G401.6 (cell line): ENCODE measurements around the gene HMCN2.

Source experiments
- FAIRE-seq: peaks from 2 replicates; lab custom pipeline; 2012; peaks lifted over from hg19 to GRCh38; lab: Jason Lieb, UNC

Gene HMCN2

GRCh38 chr9:130346431-130346830, 80.9 kb downstream of the HMCN2 start:
- no peak for FAIRE-seq

DNA sequence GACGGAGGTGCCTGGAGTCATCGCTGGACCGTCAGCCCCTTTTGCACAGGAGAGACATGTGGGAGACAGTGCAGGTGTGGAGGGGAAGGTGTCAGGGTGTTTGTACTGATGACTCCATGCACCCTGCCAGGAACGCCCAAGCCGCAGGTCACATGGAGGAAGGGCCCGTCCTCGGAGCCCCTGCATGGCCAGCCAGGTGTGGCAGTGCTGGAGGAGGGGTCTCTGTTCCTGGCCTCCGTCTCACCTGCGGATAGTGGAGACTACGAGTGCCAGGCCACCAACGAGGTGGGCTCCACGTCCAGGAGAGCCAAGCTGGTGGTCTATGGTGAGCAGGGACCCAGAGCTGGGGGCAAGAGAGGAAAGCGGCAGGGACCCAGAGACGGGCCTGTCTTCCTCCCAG, 81.5 kb downstream of the HMCN2 start:
- FAIRE-seq = no peak

- FAIRE-seq = no peak
These were observed 82.4 kb downstream of the HMCN2 start for GRCh38 chr9:130347931-130348330.

GRCh38 chr9:130348341-130348740, 82.8 kb downstream of the HMCN2 start:
- FAIRE-seq = no peak

- no peak for FAIRE-seq
These were observed 83.3 kb downstream of the HMCN2 start for GRCh38 chr9:130348881-130349280.

GRCh38 chr9:130349398-130349797, 83.8 kb downstream of the HMCN2 start:
- FAIRE-seq = no peak

DNA sequence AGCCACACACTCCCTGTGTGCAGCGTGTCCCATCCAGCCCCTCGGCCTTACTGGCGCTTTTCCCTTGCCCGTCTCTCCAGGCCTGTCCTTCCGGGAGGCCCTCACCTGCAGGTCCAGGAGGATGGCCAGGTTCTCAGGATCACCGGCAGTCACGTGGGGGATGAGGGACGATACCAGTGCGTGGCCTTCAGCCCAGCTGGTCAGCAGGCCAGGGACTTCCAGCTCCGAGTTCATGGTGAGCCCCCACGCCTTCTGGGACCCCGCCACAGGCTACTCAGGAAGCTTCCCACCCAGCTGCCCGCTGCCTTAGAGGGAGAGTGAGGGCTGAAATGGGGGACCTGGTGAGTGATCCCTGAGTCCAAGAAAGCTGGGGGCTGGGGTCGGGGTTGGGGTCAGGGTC, 85.8 kb downstream of the HMCN2 start:
- no peak for FAIRE-seq

DNA sequence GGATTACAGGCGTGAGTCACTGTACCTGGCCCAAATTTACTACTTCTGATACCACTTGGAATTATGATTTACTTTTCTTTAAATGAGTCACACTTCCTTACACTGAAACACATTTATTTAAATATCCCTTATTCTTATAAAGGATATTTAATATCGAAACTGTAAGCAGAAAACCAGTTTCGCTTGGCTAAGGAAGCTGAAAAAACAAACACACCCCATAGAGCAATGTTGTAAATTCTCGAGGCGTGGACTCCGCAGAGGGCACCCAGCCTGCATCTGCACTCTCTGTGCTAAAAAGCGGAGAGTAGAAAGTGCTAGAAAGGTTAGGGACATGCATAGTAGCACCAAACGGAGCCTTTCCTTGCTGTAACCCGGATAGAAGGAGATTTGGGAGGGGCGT, 86.5 kb downstream of the HMCN2 start:
- no peak for FAIRE-seq

DNA sequence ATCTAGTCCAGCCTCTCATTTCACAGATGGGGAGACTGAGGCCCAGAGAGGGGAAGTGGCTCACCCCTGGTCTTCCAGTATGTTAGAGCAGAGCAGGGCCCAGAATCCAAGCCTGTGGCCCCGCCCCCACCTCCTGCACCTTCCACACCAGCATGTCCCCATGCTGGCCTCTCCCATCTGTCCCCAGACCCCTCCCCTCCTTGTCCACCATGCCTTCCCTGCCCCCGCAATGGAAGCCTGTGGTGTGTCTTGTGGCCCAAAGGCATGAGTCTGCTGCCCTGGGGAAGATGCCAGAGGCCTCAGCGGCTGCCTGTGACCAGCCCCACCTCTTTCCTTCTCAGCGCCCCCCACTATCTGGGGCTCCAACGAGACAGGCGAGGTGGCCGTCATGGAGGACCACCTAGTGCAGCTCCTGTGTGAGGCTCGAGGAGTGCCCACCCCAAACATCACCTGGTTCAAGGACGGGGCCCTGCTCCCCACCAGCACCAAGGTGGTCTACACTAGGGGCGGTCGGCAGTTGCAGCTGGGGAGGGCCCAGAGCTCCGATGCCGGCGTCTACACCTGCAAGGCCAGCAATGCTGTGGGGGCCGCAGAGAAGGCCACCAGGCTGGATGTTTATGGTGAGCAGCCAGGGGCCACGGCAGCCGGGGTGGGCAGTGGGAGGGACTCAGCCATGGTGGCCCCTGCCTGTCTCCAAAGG, 87.2 kb downstream of the HMCN2 start:
- FAIRE-seq = no peak

DNA sequence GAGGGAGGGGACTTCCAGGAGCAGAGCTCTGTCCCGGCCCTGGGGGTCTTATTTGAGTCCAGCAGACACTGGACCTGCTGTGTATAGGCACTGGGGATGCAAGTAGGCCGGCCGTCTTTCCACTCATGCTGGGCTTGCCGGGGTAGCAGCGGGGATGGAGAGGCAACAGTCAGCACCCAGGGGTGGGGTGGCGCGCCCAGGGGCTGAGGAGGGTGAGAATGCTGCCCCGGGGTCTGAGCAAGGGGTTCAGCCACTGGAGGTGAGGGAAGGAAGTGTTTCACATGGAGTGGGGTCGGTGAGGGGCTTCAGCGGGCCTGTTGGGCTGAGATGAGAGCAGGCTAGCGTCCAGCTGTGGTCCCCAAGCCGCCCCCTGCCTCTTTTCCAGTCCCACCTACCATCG, 88.8 kb downstream of the HMCN2 start:
- no peak for FAIRE-seq

- no peak for FAIRE-seq
These were observed 89.2 kb downstream of the HMCN2 start for GRCh38 chr9:130354806-130355205.

- no peak for FAIRE-seq
These were observed 90.5 kb downstream of the HMCN2 start for GRCh38 chr9:130356033-130356432.

GRCh38 chr9:130356877-130357584, 91.5 kb downstream of the HMCN2 start:
- FAIRE-seq = no peak

DNA sequence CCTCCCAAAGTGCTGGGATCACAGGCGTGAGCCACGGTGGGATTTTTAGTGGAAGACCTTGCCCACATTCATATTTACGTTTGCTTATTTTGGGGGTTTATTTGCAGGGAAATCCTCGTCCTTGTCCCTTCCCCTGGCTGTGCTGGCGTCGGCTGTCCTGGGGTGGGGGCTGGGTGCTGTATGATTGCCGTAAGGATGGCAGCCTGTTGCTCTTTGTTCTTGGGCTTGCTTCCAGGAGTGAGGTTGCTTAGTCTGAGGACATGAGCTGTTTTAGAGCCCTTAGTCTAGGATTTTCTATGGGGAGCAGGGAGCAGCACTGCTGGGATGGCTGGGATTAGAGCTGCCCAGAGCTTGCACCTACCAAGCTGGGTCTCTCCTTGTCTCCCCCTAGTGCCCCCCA, 93.4 kb downstream of the HMCN2 start:
- FAIRE-seq = no peak

DNA sequence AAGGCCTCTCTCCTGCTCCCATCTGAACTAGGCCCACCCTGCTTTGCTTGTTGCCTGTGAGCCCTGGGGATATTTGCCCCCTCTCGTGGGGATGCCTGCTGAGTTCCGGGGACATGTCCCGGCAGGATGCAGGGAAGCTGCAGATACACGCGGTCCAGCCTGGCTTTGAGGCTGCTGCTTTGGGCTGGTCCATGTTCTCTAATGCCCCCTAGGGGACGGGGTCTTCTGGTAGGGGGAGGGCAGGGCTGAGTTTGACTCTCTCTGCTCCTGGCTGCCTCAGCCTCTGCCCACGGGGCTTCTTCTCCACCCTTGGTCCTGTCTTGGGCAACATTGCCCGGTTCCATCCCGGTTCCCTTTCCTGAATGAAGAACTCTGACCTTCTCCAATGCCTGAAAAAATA, 94.3 kb downstream of the HMCN2 start:
- no peak for FAIRE-seq

GRCh38 chr9:130360672-130361071, 95.1 kb downstream of the HMCN2 start:
- FAIRE-seq = no peak

GRCh38 chr9:130361873-130362362, 96.4 kb downstream of the HMCN2 start:
- no peak for FAIRE-seq

- FAIRE-seq = no peak
These were observed 97.1 kb downstream of the HMCN2 start for GRCh38 chr9:130362691-130363090.

GRCh38 chr9:130363755-130364404, 98.3 kb downstream of the HMCN2 start:
- no peak for FAIRE-seq

- FAIRE-seq = no peak
These were observed 99.2 kb downstream of the HMCN2 start for GRCh38 chr9:130364619-130365322.

- FAIRE-seq = no peak
These were observed 99.8 kb downstream of the HMCN2 start for GRCh38 chr9:130365323-130365721.

GRCh38 chr9:130366072-130366471, 100.5 kb downstream of the HMCN2 start:
- FAIRE-seq = no peak
